ENCODE data around the gene PCBP3.
"Not testable (repeated sequence)": the region's sequence is repeated elsewhere in the genome, so short reads cannot be mapped to it uniquely, and the experiment has no call there.

PCBP3 gene

GRCh38 chr21:45849651-45850050 is 206.1 kb downstream of the PCBP3 start:
- DNase-seq: no peak

- DNase-seq: no peak
These were observed 206.7 kb downstream of the PCBP3 start for GRCh38 chr21:45850181-45850580.

- DNase-seq: not testable (repeated sequence)
These were observed 208.9 kb downstream of the PCBP3 start for GRCh38 chr21:45852386-45852785.

- no peak for DNase-seq
These were observed 209.4 kb downstream of the PCBP3 start for GRCh38 chr21:45852886-45853400.

GRCh38 chr21:45853703-45854342 is 210.3 kb downstream of the PCBP3 start:
- peak; percentile 41 for DNase-seq

- DNase-seq: no peak
These were observed 211.2 kb downstream of the PCBP3 start for GRCh38 chr21:45854690-45855247.

GRCh38 chr21:45855248-45855811 is 211.8 kb downstream of the PCBP3 start:
- no peak for DNase-seq

GRCh38 chr21:45856442-45856841 is 212.9 kb downstream of the PCBP3 start:
- no peak for DNase-seq

- no peak for DNase-seq
These were observed 213.4 kb downstream of the PCBP3 start for GRCh38 chr21:45856906-45857305.

GRCh38 chr21:45857761-45858160 is 214.2 kb downstream of the PCBP3 start:
- no peak for DNase-seq

GRCh38 chr21:45858180-45858579 is 214.7 kb downstream of the PCBP3 start:
- no peak for DNase-seq

- no peak for DNase-seq
These were observed 215.7 kb downstream of the PCBP3 start for GRCh38 chr21:45859041-45859761.

GRCh38 chr21:45859762-45860357 is 216.3 kb downstream of the PCBP3 start:
- no peak for DNase-seq

- DNase-seq: no peak
These were observed 217.1 kb downstream of the PCBP3 start for GRCh38 chr21:45860493-45861155.

GRCh38 chr21:45861156-45861870 is 217.8 kb downstream of the PCBP3 start:
- no peak for DNase-seq

GRCh38 chr21:45862543-45863207 is 219.2 kb downstream of the PCBP3 start:
- DNase-seq: no peak

- no peak for DNase-seq
These were observed 219.7 kb downstream of the PCBP3 start for GRCh38 chr21:45863267-45863666.

- no peak for DNase-seq
These were observed 220.2 kb downstream of the PCBP3 start for GRCh38 chr21:45863751-45864150.

- no peak for DNase-seq
These were observed 220.9 kb downstream of the PCBP3 start for GRCh38 chr21:45864436-45864835.

GRCh38 chr21:45865106-45865835 is 221.7 kb downstream of the PCBP3 start:
- no peak for DNase-seq

- DNase-seq: no peak
These were observed 223.0 kb downstream of the PCBP3 start for GRCh38 chr21:45866551-45866950.

Measured in DMS153 (cell line).